WERI-Rb-1 (cell line): ENCODE data around the gene DISP3.

Experiments
- DNase-seq: peaks from one replicate; pipeline ENCODE4 v3.0.0-alpha.2; 2020
- H3K27ac ChIP-seq: fragments of 250-450 bp; sonication (Bioruptor Pico); 2 replicates; pipeline ENCODE4 v1.5.1; 2020; ENCODE audit warnings: mild to moderate bottlenecking, moderate library complexity
- H3K27me3 ChIP-seq: fragments of 250-450 bp; sonication (Bioruptor Pico); 2 replicates; pipeline ENCODE4 v1.5.1; 2021; ENCODE audit warnings: mild to moderate bottlenecking, low read depth, moderate library complexity; ENCODE audit not compliant: insufficient read depth, severe bottlenecking
- H3K36me3 ChIP-seq: fragments of 250-450 bp; sonication (Bioruptor Pico); 2 replicates; pipeline ENCODE4 v1.5.1; 2020; ENCODE audit warnings: mild to moderate bottlenecking, moderate library complexity
- H3K4me3 ChIP-seq: 2 replicates; pipeline ENCODE4 v1.5.1; 2011; ENCODE audit warnings: low read depth, mild to moderate bottlenecking, control low read depth, low read length
- H3K9me3 ChIP-seq: fragments of 250-450 bp; sonication (Bioruptor Pico); 2 replicates; pipeline ENCODE4 v1.5.1; 2021; ENCODE audit warnings: mild to moderate bottlenecking, moderate library complexity; ENCODE audit not compliant: severe bottlenecking
- TF ChIP-seq, protein P1 (sequence below): IDR thresholded peaks from 2 replicates; pipeline ENCODE4 v1.5.1; 2011; ENCODE audit warnings: low read depth, mild to moderate bottlenecking, control low read depth, inconsistent platforms, low read length

Gene DISP3

DNA sequence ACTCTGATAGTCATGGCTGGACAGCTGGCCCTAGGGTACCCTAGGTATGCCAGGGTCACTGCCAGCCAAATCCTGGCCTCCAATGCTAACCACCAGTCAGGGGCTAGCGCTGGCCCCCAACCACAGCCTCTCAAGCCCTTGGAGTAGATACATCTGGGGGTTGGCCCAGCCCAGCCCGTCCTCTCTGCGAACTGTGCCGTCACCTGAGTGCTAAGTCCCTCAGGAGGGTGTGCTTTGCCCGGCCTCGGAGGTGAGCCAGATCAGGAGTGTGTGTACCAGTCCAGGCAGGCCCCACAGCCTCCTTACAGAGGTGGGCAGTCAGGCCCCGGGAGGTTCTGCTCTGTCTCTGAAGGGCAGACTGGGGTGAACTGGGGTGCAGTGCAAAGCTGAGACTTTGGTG is 34.0 kb upstream of the DISP3 start:
- Histone ChIP-seq H3K27me3 (no peaks in the 10 kb centered on the region), H3K4me3 (no peak overlapping the region), H3K27ac (no peak overlapping the region), H3K9me3 (no peaks in the 10 kb centered on the region), H3K36me3 (no peaks in the 10 kb centered on the region)
- TF ChIP-seq, protein P1, sequence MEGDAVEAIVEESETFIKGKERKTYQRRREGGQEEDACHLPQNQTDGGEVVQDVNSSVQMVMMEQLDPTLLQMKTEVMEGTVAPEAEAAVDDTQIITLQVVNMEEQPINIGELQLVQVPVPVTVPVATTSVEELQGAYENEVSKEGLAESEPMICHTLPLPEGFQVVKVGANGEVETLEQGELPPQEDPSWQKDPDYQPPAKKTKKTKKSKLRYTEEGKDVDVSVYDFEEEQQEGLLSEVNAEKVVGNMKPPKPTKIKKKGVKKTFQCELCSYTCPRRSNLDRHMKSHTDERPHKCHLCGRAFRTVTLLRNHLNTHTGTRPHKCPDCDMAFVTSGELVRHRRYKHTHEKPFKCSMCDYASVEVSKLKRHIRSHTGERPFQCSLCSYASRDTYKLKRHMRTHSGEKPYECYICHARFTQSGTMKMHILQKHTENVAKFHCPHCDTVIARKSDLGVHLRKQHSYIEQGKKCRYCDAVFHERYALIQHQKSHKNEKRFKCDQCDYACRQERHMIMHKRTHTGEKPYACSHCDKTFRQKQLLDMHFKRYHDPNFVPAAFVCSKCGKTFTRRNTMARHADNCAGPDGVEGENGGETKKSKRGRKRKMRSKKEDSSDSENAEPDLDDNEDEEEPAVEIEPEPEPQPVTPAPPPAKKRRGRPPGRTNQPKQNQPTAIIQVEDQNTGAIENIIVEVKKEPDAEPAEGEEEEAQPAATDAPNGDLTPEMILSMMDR = no peak
- DNase-seq = no peak

DNA sequence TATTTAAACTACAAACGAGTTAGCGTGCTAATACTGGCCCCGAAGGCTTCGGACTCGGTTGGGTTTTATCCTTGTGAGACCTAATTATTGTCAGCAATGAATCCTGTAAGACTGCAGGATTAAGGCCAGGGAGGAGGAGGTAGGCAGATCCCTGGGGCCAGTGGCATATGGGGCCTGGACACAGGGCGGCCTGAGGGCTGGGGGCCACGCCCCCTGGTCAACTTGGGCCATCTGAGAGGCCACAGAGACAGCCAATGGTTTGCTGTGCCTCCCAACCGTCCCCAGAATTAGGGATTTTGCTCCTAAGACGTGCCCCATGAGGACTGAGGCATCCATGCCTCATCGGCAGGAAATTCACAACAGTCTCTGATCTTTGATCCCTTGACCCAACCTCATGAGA is 31.1 kb upstream of the DISP3 start:
- Histone ChIP-seq H3K27ac (peak overlapping the region; percentile 82), H3K27me3 (no peaks in the 10 kb centered on the region), H3K4me3 (no peak overlapping the region), H3K36me3 (no peaks in the 10 kb centered on the region), H3K9me3 (no peaks in the 10 kb centered on the region)
- DNase-seq = peak; percentile 91
- TF ChIP-seq, protein P1 = no peak

DNA sequence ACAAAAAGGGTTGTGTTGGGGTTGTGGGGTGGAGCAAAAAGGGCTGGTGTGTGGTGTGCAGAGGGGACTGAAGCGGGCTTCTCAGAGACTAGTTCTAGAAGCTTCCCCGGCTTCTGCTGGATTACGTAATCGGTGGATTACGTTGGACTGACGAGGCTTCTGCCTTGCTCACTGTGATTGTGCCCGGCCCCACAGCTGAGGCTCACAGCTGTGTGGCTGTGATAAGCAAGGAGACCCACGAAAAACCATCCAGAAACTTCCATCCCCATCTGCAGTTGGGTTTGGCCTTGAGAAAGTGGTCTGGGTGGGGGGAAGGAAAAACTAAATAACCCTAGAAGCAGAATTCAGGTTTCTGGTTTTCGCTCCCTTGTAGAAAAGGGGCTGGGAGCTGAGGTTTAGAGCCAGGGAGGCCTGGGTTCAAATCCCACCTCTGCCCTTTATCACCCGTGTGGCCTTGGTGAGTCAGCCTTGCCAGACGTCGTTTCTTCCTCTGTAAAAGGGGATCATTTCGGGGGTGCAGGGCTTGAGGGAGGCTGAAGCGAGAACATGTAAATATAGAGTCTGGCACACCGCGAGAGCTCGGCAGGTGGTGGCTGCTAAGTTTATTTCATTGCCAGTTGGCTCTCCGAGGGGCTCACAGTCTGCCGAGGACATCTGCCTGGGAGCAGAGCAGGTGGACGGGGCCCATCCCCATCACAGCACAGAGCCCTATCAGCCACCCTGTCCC is 30.4 kb upstream of the DISP3 start:
- Histone ChIP-seq H3K27me3 (no peaks in the 10 kb centered on the region), H3K36me3 (no peaks in the 10 kb centered on the region), H3K4me3 (no peak overlapping the region), H3K27ac (peak overlapping the region; percentile 82), H3K9me3 (no peaks in the 10 kb centered on the region)
- TF ChIP-seq, protein P1 = no peak
- DNase-seq = peak; percentile 76

DNA sequence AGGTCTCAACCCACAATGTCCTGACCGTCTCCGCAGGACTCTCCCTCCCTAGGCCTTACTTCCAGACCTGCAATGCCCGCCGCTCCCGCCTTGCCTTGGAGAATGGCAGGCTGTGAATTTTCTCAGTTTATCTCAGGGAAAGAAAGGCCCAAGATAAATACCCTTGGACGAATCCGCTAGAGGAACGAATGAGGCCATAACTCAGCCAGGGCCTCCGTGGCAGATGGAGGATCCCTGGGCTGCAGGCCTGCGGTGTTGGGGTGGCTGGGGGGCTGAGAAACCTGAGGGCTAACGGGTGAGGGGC is 29.9 kb upstream of the DISP3 start:
- H3K27me3 ChIP-seq = no peaks in the 10 kb centered on the region
- DNase-seq = no peak
- no peaks in the 10 kb centered on the region for H3K36me3 ChIP-seq
- no peak overlapping the region for H3K4me3 ChIP-seq
- no peaks in the 10 kb centered on the region for H3K9me3 ChIP-seq
- TF ChIP-seq, protein P1 = no peak
- peak overlapping the region; percentile 82 for H3K27ac ChIP-seq

DNA sequence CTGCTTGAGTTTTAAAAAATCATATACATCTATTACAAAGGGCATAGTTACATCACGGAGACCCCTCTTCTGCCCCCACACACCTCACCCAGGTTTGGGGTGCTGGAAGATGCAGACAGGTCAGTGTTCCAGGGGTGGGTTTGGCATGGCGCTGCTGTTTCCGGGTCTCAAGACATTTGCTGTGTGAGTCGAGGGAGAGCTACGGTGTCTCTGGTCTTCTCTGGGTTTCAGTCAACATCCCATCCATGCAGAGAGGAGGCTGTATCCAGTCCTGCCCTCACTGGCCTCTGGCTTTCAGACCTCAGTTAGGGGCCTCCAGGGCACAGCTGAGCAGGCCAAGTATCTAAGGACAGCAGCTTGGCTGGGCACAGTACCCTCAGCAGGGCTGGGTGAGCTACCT is 28.6 kb upstream of the DISP3 start:
- Histone ChIP-seq H3K4me3 (no peak overlapping the region), H3K27ac (peak overlapping the region; percentile 82; the same call in 1 of the 2 replicates), H3K9me3 (no peaks in the 10 kb centered on the region), H3K36me3 (no peaks in the 10 kb centered on the region), H3K27me3 (no peaks in the 10 kb centered on the region)
- TF ChIP-seq, protein P1 = no peak
- no peak for DNase-seq

DNA sequence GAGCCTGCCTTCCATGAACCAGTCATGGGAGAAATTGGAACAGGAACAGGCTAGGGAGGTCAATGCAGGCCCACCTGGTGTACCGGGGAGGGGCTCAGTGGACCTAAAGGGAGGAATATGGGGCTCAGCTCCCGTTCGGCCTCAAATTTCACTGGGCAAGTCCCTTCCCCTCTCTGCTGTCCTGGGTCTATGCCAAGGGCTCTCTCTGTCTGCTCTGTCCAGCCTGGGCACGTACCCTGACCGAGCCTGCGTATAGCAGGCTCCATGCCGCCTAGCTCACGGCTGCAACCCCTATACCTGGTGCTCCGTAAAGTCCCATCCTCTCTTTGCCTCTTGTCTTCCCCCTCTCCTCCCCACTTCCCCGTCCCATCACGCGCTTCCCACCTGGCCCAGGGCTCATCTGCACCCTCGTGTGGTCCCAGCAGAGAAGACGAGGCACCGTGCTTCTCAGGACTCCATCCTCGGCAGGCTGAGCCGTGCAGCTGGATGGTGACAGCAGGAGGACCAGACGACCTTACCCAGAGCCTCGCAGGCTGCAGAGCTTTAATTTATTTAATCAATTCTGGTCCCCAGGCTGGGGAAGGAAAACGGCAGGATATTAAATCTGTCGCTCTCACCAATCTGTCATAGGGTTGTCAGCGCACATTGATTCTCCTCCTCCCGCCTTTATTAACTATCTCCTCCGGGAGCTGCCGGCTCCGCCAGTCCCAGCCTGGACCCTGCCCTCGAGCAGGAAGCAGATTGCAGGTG is 25.0 kb upstream of the DISP3 start:
- DNase-seq = peak; percentile 66

More for the DNA sequence above, 25.0 kb upstream of the DISP3 start:
- H3K27ac ChIP-seq = peak overlapping the region; percentile 15
- H3K27me3 ChIP-seq = no peaks in the 10 kb centered on the region
- no peaks in the 10 kb centered on the region for H3K36me3 ChIP-seq
- H3K9me3 ChIP-seq = no peaks in the 10 kb centered on the region
- H3K4me3 ChIP-seq = peak overlapping the region; percentile 15
- TF ChIP-seq, protein P1 = no peak
